HUES6 (cell line): Measurements from ENCODE around the gene IL17C.

Source experiments
- H3K27ac ChIP-seq: 2 replicates; pipeline ENCODE4 v1.7.0; 2013; ENCODE audit warnings: low read depth, mild to moderate bottlenecking, low read length, inconsistent platforms
- H3K27me3 ChIP-seq: 2 replicates; pipeline ENCODE4 v1.6.1; 2013; ENCODE audit warnings: low read length; ENCODE audit not compliant: control insufficient read depth, insufficient read depth
- H3K36me3 ChIP-seq: 2 replicates; pipeline ENCODE4 v1.6.1; 2013; ENCODE audit warnings: low read length; ENCODE audit not compliant: control insufficient read depth, insufficient read depth
- H3K4me1 ChIP-seq: 2 replicates; pipeline ENCODE4 v1.6.1; 2013; ENCODE audit warnings: low read length; ENCODE audit not compliant: control insufficient read depth, insufficient read depth
- H3K4me3 ChIP-seq: 2 replicates; pipeline ENCODE4 v1.5.1; 2013; ENCODE audit warnings: low read depth, low read length
- H3K9ac ChIP-seq: one replicate; pipeline ENCODE4 v1.6.1; 2013; ENCODE audit warnings: mild to moderate bottlenecking, low read length
- H3K9me3 ChIP-seq: 2 replicates; pipeline ENCODE4 v1.6.1; 2013; ENCODE audit warnings: low read depth, low read length; ENCODE audit not compliant: control insufficient read depth, insufficient read depth

IL17C gene

DNA sequence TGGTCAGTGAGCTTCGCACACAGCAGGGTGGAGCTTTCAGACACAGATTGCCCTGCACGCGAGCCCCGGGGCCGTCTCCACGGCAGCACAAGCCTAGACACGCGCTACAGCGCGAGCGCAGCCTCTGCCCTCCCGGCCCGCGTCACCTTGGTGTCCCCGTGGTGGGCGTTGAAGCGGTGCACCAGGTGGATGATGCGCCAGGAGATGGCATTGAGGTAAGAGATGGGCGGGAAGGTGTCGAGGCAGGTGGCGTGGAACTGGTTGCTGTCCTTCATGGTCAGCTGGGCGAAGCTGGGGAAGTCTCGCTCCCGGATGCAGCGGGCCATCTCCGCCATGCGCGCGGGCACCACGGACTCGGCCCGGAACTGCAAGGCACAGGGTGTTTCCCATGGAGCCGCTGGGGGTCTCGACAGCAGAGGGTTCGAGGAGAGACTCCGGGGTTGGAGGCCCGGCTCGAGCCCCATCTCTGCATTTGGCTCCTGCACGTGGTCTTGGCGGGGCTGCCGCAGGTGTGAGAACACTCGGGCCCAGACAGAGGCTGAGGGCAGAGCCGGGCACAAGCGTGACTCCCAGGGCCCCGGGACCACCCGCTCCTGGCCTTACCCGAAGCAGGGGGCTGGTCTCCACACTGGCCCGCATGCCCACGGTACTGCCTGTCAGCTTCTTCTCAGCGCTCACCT lies 16.8 kb downstream of the IL17C start:
- Histone ChIP-seq H3K36me3 (peaks cover 56% of the 10 kb centered on the region), H3K4me3 (no peak overlapping the region), H3K9me3 (no peaks in the 10 kb centered on the region), H3K4me1 (peaks cover 9% of the 10 kb centered on the region), H3K27ac (no peak overlapping the region), H3K9ac (no peak overlapping the region), H3K27me3 (no peaks in the 10 kb centered on the region)

DNA sequence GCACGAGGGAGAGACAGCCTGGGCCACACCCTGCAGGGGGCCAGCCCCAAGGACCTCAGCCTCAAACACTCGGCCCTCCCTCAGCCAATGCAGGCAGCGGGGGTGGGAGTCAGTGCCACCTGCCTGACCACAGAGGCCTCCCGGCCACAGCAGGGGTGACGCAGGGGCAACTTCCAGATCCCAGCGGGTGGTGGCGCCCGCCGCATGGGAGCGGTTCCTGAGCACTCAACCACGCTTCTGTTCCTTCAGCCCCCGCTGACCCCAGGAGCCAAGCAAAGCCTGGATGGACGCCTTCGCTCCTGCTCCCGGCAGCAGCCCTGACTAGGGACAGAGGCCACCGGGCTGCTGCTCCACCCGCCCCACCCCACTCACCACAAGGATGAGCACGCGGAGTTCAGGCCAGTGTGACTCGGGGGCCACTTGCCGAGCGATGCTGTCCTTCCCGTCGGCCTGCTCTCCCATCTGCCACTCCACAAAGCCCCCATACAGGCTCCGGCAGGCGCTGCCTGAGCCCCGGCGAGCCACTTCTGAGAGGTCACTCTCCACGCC lies 17.4 kb downstream of the IL17C start:
- H3K27ac ChIP-seq, result no peak overlapping the region
- H3K4me3 ChIP-seq, result no peak overlapping the region
- no peak overlapping the region for H3K9ac ChIP-seq
- H3K4me1 ChIP-seq, result peaks cover 8% of the 10 kb centered on the region
- H3K27me3 ChIP-seq, result no peaks in the 10 kb centered on the region
- no peaks in the 10 kb centered on the region for H3K9me3 ChIP-seq
- peaks cover 56% of the 10 kb centered on the region for H3K36me3 ChIP-seq

DNA sequence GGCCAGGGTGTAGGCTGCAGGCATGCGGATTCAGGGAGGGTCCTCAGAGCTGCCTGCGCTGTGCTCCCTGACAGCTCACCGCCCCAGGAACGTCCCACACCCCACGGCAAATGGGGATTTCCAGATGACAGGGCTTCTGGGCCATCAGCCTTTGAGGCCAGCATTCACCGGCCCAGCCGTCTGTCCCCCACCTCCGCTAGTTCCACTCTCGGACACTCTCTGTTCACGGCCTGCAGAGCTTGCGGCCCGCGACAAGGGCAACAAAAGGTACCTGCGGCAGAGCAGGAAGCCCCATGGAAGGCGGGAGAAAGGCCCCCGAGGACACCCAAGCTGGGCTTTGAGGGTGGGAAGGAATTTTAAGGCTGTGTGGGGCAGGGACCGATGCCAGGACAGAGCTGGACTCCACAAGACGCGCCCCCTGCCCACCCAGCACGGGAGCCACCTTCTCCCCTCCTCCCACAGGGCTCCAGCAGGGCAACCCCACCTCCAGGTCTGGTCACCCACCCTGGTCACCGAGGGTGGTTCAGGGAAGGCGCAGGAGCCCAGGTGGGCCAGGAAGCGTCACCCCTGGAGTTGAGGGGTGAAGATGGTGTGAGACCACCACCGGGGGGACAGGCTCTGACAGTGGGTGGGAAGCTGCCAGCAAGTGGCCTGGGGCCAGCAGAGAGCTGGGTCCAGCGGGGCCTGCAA lies 18.1 kb downstream of the IL17C start:
- Histone ChIP-seq H3K4me3 (no peak overlapping the region), H3K4me1 (peaks cover 4% of the 10 kb centered on the region), H3K9me3 (no peaks in the 10 kb centered on the region), H3K9ac (no peak overlapping the region), H3K27ac (no peak overlapping the region), H3K27me3 (no peaks in the 10 kb centered on the region), H3K36me3 (peaks cover 56% of the 10 kb centered on the region)

DNA sequence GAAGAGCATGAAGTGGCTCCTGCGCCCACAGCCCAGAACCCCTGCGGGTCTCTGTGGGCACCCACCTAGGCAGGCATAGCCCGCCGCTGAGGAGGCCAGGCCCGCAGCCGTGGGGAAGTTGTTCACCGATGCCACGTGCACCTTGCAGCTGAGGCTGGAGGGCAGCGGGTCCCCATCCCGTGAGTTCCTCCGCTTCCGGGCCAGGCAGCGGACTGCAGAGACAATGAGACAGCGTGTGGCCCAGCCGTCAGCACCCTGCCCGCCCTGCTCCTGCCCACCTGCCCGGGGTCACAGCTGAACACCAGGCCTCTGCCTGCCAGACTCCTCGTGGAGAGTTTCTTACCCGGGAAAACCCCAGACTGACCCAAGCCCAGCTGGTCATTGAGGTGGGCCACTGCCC lies 19.0 kb downstream of the IL17C start:
- no peaks in the 10 kb centered on the region for H3K27me3 ChIP-seq
- H3K27ac ChIP-seq, result no peak overlapping the region
- no peaks in the 10 kb centered on the region; the same call in 1 of the 2 replicates for H3K4me1 ChIP-seq
- H3K9ac ChIP-seq, result no peak overlapping the region
- H3K36me3 ChIP-seq, result peaks cover 51% of the 10 kb centered on the region
- no peaks in the 10 kb centered on the region for H3K9me3 ChIP-seq
- H3K4me3 ChIP-seq, result no peak overlapping the region

DNA sequence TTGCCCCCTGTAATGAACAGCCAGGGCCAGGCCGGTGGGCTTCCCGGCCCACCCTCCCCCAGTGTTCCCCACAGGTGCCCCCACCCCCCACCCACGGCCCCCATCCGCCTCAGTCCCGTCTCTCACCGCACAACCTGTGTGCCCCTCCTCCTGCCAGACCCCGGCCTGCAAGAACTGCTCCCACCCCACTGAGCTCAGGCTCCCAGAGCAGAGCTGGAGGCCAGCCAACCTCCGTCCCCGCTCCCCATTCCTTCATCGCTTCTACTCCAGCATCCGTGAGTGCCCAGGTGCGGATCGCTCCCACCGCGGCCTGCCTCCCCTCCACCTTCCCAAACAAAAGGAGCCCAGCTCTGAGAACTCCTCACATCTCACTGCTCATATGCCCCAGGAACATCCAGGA lies 20.3 kb downstream of the IL17C start:
- no peak overlapping the region for H3K9ac ChIP-seq
- H3K4me3 ChIP-seq, result no peak overlapping the region
- H3K27me3 ChIP-seq, result no peaks in the 10 kb centered on the region
- peaks cover 45% of the 10 kb centered on the region for H3K36me3 ChIP-seq
- no peaks in the 10 kb centered on the region for H3K9me3 ChIP-seq
- no peaks in the 10 kb centered on the region; the same call in 1 of the 2 replicates for H3K4me1 ChIP-seq
- no peak overlapping the region for H3K27ac ChIP-seq

DNA sequence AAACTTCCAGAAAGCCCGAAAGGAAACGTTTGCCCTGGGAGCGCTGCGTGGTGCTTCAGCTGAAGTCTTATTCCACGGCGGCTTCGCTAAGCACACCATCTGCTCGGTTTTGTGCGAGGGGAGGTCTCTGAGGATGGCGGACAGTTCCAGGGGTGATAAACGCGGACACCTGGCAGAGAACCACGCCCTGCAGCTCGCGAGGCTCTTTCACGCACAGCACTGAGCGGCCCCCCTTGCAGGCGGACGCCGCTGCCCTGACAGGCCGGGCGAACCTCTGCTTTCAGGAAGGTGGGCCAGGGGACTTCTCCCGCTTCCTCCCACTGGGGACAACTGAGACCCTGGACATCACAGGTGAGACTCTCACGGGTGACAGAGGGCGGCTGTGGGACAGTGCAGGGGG lies 20.8 kb downstream of the IL17C start:
- no peak overlapping the region for H3K9ac ChIP-seq
- H3K27me3 ChIP-seq, result no peaks in the 10 kb centered on the region
- H3K4me3 ChIP-seq, result no peak overlapping the region
- peaks cover 41% of the 10 kb centered on the region for H3K36me3 ChIP-seq
- no peak overlapping the region for H3K27ac ChIP-seq
- H3K4me1 ChIP-seq, result no peaks in the 10 kb centered on the region; the same call in 1 of the 2 replicates
- no peaks in the 10 kb centered on the region for H3K9me3 ChIP-seq

DNA sequence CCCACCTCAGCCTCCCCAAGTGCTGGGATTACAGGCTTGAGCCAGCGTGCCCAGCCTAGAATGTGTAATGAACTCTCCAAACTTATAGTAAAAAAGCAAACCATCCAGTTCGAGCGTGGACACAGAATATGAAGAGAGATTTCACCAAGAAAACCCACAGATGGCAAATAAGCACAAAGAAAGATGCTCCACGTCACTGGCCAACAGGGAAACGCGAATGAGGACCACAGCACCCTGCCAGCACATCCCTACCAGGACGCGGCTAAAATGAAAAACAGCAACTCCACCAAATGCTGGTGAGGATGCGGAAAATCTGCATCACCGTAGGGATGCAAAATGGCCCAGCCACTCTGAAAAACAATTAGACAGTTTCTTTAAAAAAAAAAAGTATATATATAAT lies 23.1 kb downstream of the IL17C start:
- no peak overlapping the region for H3K9ac ChIP-seq
- no peaks in the 10 kb centered on the region; the same call in 1 of the 2 replicates for H3K4me1 ChIP-seq
- H3K36me3 ChIP-seq, result peaks cover 25% of the 10 kb centered on the region
- H3K27ac ChIP-seq, result no peak overlapping the region
- no peaks in the 10 kb centered on the region for H3K27me3 ChIP-seq
- no peak overlapping the region for H3K4me3 ChIP-seq
- no peaks in the 10 kb centered on the region for H3K9me3 ChIP-seq

DNA sequence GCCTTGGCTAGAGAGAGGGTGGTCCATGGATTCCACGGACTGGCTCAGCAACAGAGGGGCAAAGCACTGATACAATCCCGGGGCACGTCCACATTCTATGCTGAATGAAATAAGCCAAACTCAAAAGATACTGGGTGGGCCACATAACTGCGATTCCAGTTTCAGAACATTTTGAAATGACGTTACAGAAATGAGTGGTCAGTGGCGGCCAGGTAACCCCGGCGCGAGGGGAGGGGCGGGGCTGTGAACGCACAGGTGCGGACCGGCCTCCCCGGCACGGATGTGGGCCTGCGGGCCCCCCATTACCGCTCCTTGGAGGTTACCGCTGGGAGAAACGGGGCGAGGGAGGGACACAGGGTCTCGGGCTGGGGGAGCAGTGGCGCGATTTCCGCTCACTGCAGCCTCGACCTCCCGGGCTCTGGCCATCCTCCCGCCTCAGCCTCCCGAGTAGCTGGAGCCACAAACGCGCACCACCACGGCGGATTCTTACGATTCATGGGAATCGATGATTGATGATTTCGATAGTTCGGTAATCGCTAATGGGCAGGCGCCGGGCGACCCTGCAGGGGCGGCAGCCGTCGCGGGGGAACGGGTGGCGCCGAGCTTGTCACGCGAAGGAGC lies 24.0 kb downstream of the IL17C start:
- Histone ChIP-seq H3K27ac (no peak overlapping the region; the same call in 1 of the 2 replicates), H3K4me3 (peak overlapping the region; percentile 90), H3K9me3 (no peaks in the 10 kb centered on the region), H3K4me1 (no peaks in the 10 kb centered on the region; the same call in 1 of the 2 replicates), H3K9ac (peak overlapping the region; percentile 72), H3K36me3 (peaks cover 17% of the 10 kb centered on the region), H3K27me3 (no peaks in the 10 kb centered on the region)

DNA sequence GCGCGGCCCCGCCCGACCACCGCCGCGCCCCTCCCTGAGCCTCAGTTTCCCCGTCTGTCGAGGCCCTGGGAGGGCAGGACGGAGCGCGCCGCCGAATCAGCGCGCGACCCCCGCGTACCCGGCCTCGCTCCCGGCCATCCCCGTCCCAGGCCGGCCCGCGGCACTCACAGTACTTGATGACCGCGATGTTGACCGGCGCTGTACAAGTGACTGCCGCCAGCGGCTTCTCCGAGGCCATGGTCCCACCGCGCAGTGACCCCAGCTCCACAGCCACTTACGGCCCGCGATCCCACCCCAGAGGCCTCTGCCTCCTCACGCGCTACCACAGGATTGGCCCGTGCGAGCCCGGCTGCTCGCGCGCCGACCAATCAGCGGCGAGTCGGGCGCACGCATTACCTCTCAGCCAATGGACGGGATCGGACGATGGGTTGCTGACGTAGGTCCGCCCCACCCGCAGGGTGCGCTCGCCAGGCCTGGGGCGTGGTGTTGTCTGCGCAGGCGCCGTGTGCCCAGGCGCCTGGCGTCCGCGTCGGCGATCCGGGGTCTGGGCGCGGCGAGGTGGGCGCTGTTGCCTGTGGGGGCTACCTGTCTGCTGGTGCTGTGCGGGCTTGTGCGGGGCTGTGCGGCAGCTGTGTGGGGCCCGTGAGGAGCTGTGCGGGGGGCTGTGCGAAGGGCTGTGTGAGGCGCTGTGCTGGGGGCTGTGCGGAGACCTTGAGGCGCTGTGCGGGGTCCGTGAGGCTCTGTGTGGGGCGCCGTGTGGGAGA lies 24.7 kb downstream of the IL17C start, which contains the start of gene MVD:
Gene MVD, minus strand, starts transcription at position 249 of the 764 bp plus-strand sequence. Its CDS starts 11 bp downstream, at position 238.
- Histone ChIP-seq H3K27ac (peak within 1 kb of the TSS; percentile 63; the same call in 1 of the 2 replicates), H3K36me3 (peaks cover 11% of the 10 kb centered on the region), H3K4me1 (no peaks in the 10 kb centered on the region; the same call in 1 of the 2 replicates), H3K9me3 (no peaks in the 10 kb centered on the region), H3K4me3 (peak within 1 kb of the TSS; percentile 90), H3K9ac (peak within 1 kb of the TSS; percentile 83), H3K27me3 (no peaks in the 10 kb centered on the region)

DNA sequence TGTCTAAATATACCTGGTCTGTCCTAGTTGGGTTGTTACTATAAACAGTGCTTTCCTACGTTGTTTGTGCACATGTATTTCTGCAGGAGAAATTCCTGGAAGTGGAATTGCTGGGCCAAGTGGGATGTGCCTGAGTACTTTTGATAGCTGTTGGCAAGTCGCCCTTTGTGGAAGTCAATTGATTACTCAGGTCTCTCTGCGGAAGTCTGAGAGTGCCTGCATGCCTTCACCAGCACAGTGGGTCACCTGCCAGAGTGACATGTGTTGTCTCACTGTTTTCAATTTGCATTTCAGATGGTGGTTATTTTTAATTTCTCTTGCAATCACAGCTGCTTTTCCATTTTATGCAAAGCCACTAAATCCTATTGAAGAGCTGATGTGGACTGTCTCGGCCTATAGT lies 26.8 kb downstream of the IL17C start:
- no peak overlapping the region for H3K9ac ChIP-seq
- H3K27ac ChIP-seq, result no peak overlapping the region
- no peaks in the 10 kb centered on the region for H3K27me3 ChIP-seq
- no peaks in the 10 kb centered on the region for H3K9me3 ChIP-seq
- peaks cover 7% of the 10 kb centered on the region for H3K36me3 ChIP-seq
- H3K4me1 ChIP-seq, result no peaks in the 10 kb centered on the region; the same call in 1 of the 2 replicates
- H3K4me3 ChIP-seq, result no peak overlapping the region
